ENCODE data around the gene MLC1. TPM values are rescaled to one million over a fixed set of nuclear protein-coding genes. Genes with fewer than 3 reads are reported as not detected.

The MLC1 gene
- polyA plus RNA-seq, 4 donors: 0.03 to 0.32 TPM; not detected in 2

DNA sequence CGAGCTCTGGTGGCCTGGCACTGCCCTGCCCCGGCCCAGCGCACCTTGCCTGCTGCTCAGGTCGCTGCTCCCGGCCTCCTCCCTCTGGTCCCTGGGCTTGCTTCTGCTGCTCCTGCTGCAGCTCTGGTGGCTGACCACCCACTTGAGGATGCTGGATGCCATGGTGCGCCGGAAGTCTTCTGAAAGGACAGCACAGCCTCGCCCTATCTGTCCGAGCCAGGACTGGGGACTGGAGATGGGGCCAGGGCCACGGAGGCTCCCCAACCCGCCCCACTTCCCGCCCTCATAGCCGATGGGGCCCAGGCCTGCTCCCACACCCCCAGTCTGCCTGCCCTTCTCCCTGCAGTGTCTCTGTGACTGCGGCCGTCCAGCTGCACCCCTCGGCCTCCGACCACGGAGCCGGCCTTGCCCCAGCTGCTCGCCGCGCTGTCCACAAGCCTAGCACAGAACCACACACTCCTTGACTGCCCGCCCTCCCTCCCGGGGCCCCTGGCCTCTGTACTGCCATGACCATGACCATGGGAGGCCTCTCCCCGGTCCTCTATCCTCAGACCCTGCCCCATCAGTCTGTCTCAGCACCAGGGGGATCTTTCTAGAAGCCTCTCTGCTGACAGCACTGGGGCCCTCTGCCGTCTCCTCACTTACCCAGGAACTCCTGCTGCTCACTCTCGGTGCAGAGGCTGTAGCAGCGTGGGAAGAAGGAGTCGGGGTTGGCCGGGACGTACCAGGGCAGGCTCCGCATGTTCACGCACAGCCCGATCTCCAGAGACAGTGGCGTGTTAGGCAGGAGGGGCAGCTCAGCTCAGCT is 39.8 kb downstream of the MLC1 start:
- WGBS, 3 donors: 73 to 80% (median 73%) methylated on average over 30 to 35 of the region's 35 CpGs
- no peak for DNase-seq
- Histone ChIP-seq H3K4me1 (ENCODE audit: control insufficient read depth in 3 of 3, insufficient read depth in 2 of 3, low read depth in 1 of 3, low read length in 2 of 3) (no peaks in the 10 kb centered on the region), H3K27me3 (ENCODE audit: control insufficient read depth in 3 of 3, insufficient read depth in 3 of 3, low read length in 3 of 3) (peaks cover 0 to 5% (median 0%) of the 10 kb centered on the region in 3 donors), H3K27ac (ENCODE audit: low read depth in 1 of 3, low read length in 2 of 3) (no peak overlapping the region), H3K9me3 (ENCODE audit: control insufficient read depth in 2 of 2, insufficient read depth in 1 of 2, low read depth in 1 of 2, low read length in 1 of 2) (no peaks in the 10 kb centered on the region), H3K4me3 (ENCODE audit: low read depth in 1 of 3, low read length in 3 of 3) (no peak overlapping the region), H3K36me3 (ENCODE audit: control insufficient read depth in 3 of 3, insufficient read depth in 2 of 3, low read depth in 1 of 3, low read length in 3 of 3) (no peaks in the 10 kb centered on the region)
- no peak for FAIRE-seq

DNA sequence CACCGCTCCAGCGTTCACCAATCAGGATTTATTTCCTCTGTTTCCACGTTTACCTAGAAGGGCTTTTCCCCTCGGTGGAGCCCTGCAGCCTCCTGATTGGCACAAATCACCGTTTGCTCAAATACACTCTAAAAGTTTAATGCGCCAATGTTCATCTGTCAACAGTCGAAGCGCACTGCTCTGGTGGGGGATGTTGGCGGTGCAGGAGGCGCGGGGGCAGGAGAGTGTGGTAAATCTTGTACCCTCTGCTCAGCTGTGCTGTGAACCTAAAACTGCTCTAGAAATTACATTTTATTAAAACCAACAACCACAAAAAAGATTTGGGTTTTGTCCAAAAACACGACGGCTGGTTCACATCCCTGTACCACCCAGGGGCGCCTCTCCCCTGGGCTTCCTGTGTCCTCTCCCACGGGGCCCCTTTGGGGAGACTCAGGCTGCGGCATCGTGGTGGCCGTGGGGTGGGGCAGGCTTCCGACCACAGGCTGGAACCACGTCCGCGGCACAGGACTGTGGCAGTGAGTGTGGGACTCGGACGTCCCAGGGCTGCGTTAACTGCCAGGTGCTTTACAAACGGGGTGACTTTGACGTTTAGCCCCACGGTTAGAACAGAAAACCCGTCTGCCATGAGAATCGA is 40.6 kb downstream of the MLC1 start:
- Histone ChIP-seq H3K27ac (ENCODE audit: low read depth in 1 of 3, low read length in 2 of 3) (no peak overlapping the region), H3K4me3 (ENCODE audit: low read depth in 1 of 3, low read length in 3 of 3) (no peak overlapping the region), H3K9me3 (ENCODE audit: control insufficient read depth in 2 of 2, insufficient read depth in 1 of 2, low read depth in 1 of 2, low read length in 1 of 2) (no peaks in the 10 kb centered on the region), H3K27me3 (ENCODE audit: control insufficient read depth in 3 of 3, insufficient read depth in 3 of 3, low read length in 3 of 3) (peaks cover 0 to 5% (median 0%) of the 10 kb centered on the region in 3 donors), H3K36me3 (ENCODE audit: control insufficient read depth in 3 of 3, insufficient read depth in 2 of 3, low read depth in 1 of 3, low read length in 3 of 3) (no peaks in the 10 kb centered on the region), H3K4me1 (ENCODE audit: control insufficient read depth in 3 of 3, insufficient read depth in 2 of 3, low read depth in 1 of 3, low read length in 2 of 3) (no peaks in the 10 kb centered on the region)
- DNase-seq: no peak
- WGBS, 3 donors: 52 to 71% (median 60%) methylated on average over 30 of the region's 30 CpGs
- FAIRE-seq: no peak

DNA sequence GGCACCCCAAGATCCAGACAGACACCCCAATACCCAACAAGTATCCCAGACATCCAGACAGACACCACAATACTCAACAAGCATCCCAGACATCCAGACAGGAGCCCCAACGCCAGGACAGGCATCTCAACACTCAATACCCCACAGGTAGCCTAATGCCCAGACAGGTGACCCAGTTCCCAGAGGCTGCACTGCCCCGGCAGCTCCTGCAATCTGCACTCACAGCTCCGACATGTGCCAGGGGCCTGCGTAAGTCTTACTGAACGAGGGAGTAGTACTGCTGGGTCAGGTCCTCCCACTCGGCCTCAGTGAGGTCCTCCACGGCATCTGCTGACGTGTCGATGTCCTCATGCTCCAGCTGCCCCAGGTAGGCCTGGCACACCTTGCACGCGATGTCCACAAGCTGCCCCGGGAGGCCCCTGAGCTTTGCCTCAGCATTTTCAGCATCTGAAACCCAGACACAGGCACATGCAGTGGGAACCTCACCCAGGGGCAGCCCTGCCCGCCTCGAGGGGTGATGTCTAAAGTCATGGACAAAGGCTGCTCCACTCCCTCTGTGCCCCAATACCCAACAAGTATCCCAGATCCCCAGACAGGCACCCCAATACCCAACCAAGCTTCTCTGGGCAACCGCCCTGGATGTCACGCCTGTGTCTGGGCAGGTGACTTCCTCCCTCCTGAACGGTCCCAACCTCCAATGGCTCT is 43.7 kb downstream of the MLC1 start:
- WGBS, 3 donors: 75 to 84% (median 81%) methylated on average over 17 of the region's 17 CpGs

DNA sequence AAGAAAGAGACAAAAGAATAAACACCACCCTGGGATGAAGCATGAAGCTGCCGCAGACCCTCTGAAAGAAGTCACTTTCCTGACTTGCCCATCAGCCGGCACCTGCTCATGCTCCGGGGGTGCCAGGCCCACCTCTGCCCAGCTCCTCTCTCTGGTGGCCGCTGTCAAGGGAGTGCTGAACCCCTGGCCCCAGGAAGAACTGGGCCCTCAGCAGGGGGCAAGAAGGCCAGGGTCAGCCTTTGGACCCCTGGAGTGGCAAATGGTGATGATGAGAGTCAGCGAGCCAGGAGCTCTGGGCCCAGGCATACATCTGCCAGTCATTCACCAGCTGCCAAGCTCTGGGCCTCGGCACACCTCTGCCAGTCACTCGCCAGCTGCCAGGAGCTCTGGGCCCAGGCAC is 44.5 kb downstream of the MLC1 start:
- Histone ChIP-seq H3K27me3 (ENCODE audit: control insufficient read depth in 3 of 3, insufficient read depth in 3 of 3, low read length in 3 of 3) (peaks cover 0 to 4% (median 1%) of the 10 kb centered on the region in 3 donors), H3K4me3 (ENCODE audit: low read depth in 1 of 3, low read length in 3 of 3) (no peak overlapping the region), H3K36me3 (ENCODE audit: control insufficient read depth in 3 of 3, insufficient read depth in 2 of 3, low read depth in 1 of 3, low read length in 3 of 3) (no peaks in the 10 kb centered on the region), H3K9me3 (ENCODE audit: control insufficient read depth in 2 of 2, insufficient read depth in 1 of 2, low read depth in 1 of 2, low read length in 1 of 2) (peaks cover 0 to 5% of the 10 kb centered on the region in 2 donors), H3K4me1 (ENCODE audit: control insufficient read depth in 3 of 3, insufficient read depth in 2 of 3, low read depth in 1 of 3, low read length in 2 of 3) (no peaks in the 10 kb centered on the region), H3K27ac (ENCODE audit: low read depth in 1 of 3, low read length in 2 of 3) (no peak overlapping the region)
- DNase-seq (no peak), FAIRE-seq (no peak)
- 65 to 86% (median 71%) methylated on average over 7 of the region's 7 CpGs for WGBS, 3 donors

More for the DNA sequence above, 43.7 kb downstream of the MLC1 start:
- H3K9me3 ChIP-seq (ENCODE audit: control insufficient read depth in 2 of 2, insufficient read depth in 1 of 2, low read depth in 1 of 2, low read length in 1 of 2): peaks cover 0 to 5% of the 10 kb centered on the region in 2 donors
- H3K4me1 ChIP-seq (ENCODE audit: control insufficient read depth in 3 of 3, insufficient read depth in 2 of 3, low read depth in 1 of 3, low read length in 2 of 3): no peaks in the 10 kb centered on the region
- H3K4me3 ChIP-seq (ENCODE audit: low read depth in 1 of 3, low read length in 3 of 3): no peak overlapping the region
- no peak for DNase-seq
- H3K36me3 ChIP-seq (ENCODE audit: control insufficient read depth in 3 of 3, insufficient read depth in 2 of 3, low read depth in 1 of 3, low read length in 3 of 3): no peaks in the 10 kb centered on the region
- no peak for FAIRE-seq
- peaks cover 0 to 5% (median 0%) of the 10 kb centered on the region in 3 donors for H3K27me3 ChIP-seq (ENCODE audit: control insufficient read depth in 3 of 3, insufficient read depth in 3 of 3, low read length in 3 of 3)
- no peak overlapping the region for H3K27ac ChIP-seq (ENCODE audit: low read depth in 1 of 3, low read length in 2 of 3)

DNA sequence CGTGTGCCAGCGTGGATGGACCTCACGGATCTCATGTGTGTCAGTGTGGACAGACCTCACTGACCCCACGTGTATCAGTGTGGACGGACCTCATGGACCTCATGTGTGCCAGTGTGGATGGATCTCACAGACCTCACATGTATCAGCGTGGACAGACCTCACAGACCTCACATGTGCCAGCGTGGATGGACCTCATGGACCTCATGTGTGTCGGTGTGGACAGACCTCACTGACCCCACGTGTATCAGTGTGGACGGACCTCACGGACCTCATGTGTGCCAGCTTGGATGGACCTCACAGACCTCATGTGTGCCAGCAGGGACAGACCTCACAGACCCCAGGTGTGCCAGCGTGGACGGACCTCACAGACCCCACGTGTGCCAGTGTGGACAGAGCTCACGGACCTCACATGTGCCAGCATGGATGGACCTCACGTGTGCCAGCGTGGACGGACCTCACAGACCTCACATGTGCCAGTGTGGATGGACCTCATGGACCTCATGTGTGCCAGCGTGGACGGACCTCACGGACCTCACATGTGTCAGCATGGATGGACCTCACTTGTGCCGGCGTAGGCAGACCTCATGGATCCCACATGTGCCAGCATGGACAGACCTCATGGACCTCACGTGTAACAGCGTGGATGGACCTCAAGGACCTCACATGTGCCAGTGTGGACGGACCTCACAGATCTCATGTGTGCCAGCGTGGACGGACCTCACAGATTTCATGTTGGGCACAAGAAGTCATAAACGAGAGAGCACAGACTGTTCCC is 45.4 kb downstream of the MLC1 start:
- H3K27ac ChIP-seq (ENCODE audit: low read depth in 1 of 3, low read length in 2 of 3): no peak overlapping the region
- FAIRE-seq: no peak
- peaks cover 0 to 2% (median 2%) of the 10 kb centered on the region in 3 donors for H3K27me3 ChIP-seq (ENCODE audit: control insufficient read depth in 3 of 3, insufficient read depth in 3 of 3, low read length in 3 of 3)
- H3K9me3 ChIP-seq (ENCODE audit: control insufficient read depth in 2 of 2, insufficient read depth in 1 of 2, low read depth in 1 of 2, low read length in 1 of 2): peaks cover 0 to 5% of the 10 kb centered on the region in 2 donors
- H3K36me3 ChIP-seq (ENCODE audit: control insufficient read depth in 3 of 3, insufficient read depth in 2 of 3, low read depth in 1 of 3, low read length in 3 of 3): no peaks in the 10 kb centered on the region
- H3K4me1 ChIP-seq (ENCODE audit: control insufficient read depth in 3 of 3, insufficient read depth in 2 of 3, low read depth in 1 of 3, low read length in 2 of 3): no peaks in the 10 kb centered on the region
- WGBS, 3 donors: 90 to 94% (median 92%) methylated on average over 29 of the region's 29 CpGs
- DNase-seq: no peak
- no peak overlapping the region for H3K4me3 ChIP-seq (ENCODE audit: low read depth in 1 of 3, low read length in 3 of 3)

DNA sequence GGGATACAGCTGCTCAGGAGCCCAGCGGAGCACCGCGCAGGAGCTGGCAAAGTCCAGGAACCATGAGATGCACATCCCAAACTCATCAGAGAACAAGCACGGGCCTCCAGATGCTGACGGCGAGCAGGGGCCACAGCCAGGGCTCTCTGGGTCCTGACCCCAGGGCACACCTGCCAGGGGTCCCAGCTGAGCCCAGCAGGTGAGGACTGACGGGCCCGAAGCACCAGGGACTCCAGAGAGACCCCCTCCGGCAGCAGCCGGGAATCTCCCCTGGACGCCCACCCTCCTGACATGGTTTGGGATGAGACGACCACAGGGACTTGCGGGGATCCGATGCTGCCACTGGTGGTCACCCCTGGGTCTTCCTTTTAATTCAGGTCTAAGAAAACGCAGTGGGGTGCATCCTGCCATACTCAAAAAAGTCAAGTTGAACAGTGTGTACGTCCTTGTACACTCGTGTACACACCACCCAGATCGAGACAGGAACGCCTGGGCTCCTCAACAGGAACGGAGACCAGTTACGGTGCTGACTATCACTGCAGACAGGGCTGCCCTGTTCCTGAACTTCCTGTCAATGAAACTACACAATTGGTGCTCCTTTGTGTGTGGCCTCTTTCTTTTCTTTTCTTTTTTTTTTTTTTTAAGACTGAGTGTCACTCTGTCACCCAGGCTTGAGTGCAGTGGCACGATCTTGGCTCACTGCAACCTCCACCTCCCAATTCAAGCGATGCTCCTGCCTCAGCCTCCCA is 49.1 kb downstream of the MLC1 start:
- H3K36me3 ChIP-seq (ENCODE audit: control insufficient read depth in 3 of 3, insufficient read depth in 2 of 3, low read depth in 1 of 3, low read length in 3 of 3): no peaks in the 10 kb centered on the region
- H3K27ac ChIP-seq (ENCODE audit: low read depth in 1 of 3, low read length in 2 of 3): no peak overlapping the region
- peaks cover 0 to 5% of the 10 kb centered on the region in 2 donors for H3K9me3 ChIP-seq (ENCODE audit: control insufficient read depth in 2 of 2, insufficient read depth in 1 of 2, low read depth in 1 of 2, low read length in 1 of 2)
- no peak for FAIRE-seq
- peaks cover 0 to 2% (median 0%) of the 10 kb centered on the region in 3 donors for H3K27me3 ChIP-seq (ENCODE audit: control insufficient read depth in 3 of 3, insufficient read depth in 3 of 3, low read length in 3 of 3)
- DNase-seq: no peak
- H3K4me3 ChIP-seq (ENCODE audit: low read depth in 1 of 3, low read length in 3 of 3): no peak overlapping the region
- 78 to 84% (median 80%) methylated on average over 23 of the region's 23 CpGs for WGBS, 3 donors
- H3K4me1 ChIP-seq (ENCODE audit: control insufficient read depth in 3 of 3, insufficient read depth in 2 of 3, low read depth in 1 of 3, low read length in 2 of 3): no peaks in the 10 kb centered on the region

DNA sequence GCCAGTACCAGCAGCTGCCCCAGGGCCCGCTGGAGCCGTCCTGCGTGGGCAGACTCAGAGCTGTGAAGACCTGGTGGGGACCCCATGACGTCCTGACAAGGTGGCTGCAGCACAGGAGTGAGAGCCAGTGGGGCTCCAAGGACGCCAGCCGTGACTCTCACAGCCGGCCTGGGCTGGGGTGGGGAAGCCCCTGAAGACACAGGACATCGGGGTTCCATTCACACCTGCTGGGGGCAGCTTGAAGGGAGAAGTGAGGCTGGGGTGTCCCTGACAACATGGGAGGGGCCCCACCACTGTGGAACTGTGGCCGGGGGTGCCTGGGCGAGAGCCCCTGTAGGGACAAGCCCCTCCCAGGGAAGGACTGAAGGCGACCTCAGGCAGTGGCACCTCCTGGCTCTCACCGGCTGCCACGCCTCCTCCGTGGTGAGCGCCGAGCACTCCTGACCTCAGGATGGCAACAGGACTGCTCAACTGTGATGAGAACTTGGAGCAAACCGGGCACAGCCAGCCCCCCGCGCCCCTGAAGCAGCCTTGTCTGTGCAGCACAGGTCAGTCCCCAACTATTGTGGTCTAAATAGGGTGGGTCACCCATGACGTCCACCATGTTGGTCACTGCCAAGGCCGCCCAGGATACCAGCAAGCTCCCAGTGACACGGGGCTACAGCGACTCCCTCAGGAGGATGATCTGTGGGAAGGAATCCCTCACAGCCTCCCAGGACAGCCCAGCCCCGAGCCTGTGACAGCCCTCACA is 49.9 kb downstream of the MLC1 start:
- no peak for DNase-seq
- Histone ChIP-seq H3K4me1 (ENCODE audit: control insufficient read depth in 3 of 3, insufficient read depth in 2 of 3, low read depth in 1 of 3, low read length in 2 of 3) (no peaks in the 10 kb centered on the region), H3K27ac (ENCODE audit: low read depth in 1 of 3, low read length in 2 of 3) (no peak overlapping the region), H3K4me3 (ENCODE audit: low read depth in 1 of 3, low read length in 3 of 3) (no peak overlapping the region), H3K36me3 (ENCODE audit: control insufficient read depth in 3 of 3, insufficient read depth in 2 of 3, low read depth in 1 of 3, low read length in 3 of 3) (no peaks in the 10 kb centered on the region), H3K27me3 (ENCODE audit: control insufficient read depth in 3 of 3, insufficient read depth in 3 of 3, low read length in 3 of 3) (peaks cover 0 to 2% (median 0%) of the 10 kb centered on the region in 3 donors), H3K9me3 (ENCODE audit: control insufficient read depth in 2 of 2, insufficient read depth in 1 of 2, low read depth in 1 of 2, low read length in 1 of 2) (peaks cover 0 to 5% of the 10 kb centered on the region in 2 donors)
- FAIRE-seq: no peak
- 59 to 78% (median 65%) methylated on average over 23 to 24 of the region's 24 CpGs for WGBS, 3 donors
